Glutamatergic neuron (in vitro differentiated cells): Measurements from ENCODE around the gene RNF141. TPM values are rescaled to one million over a fixed set of nuclear protein-coding genes. Genes with fewer than 3 reads are reported as not detected.
A peak's percentile ranks its signal among the peaks of the same experiment; 100 is the strongest.

Experiments
- DNase-seq: peaks from one replicate; pipeline ENCODE4 v3.0.0; 2022
- H3K27ac Mint-ChIP-seq: one replicate; pipeline ENCODE4 v1.8.0; 2020; ENCODE audit warnings: mild to moderate bottlenecking, mixed read lengths, inconsistent platforms; ENCODE audit not compliant: unreplicated experiment
- H3K27me3 Mint-ChIP-seq: one replicate; pipeline ENCODE4 v1.8.0; 2020; ENCODE audit warnings: mild to moderate bottlenecking, moderate library complexity, mixed read lengths, inconsistent platforms; ENCODE audit not compliant: unreplicated experiment
- H3K36me3 Mint-ChIP-seq: one replicate; pipeline ENCODE4 v1.8.0; 2020; ENCODE audit warnings: mild to moderate bottlenecking, mixed read lengths, inconsistent platforms; ENCODE audit not compliant: unreplicated experiment
- H3K4me1 Mint-ChIP-seq: one replicate; pipeline ENCODE4 v1.8.0; 2020; ENCODE audit warnings: mild to moderate bottlenecking, low read depth, mixed read lengths, inconsistent platforms; ENCODE audit not compliant: unreplicated experiment
- H3K4me3 Mint-ChIP-seq: one replicate; pipeline ENCODE4 v1.8.0; 2020; ENCODE audit warnings: mild to moderate bottlenecking, mixed read lengths, inconsistent platforms; ENCODE audit not compliant: unreplicated experiment
- H3K9me3 Mint-ChIP-seq: one replicate; pipeline ENCODE4 v1.8.0; 2020; ENCODE audit warnings: mild to moderate bottlenecking, moderate library complexity, mixed read lengths, inconsistent platforms; ENCODE audit not compliant: unreplicated experiment
- CTCF ChIP-seq: fragments of 200-600 bp; sonication (generic); IDR thresholded peaks from one replicate; pipeline ENCODE4 v1.5.0; 2021; ENCODE audit not compliant: partially characterized antibody, unreplicated experiment
- long read RNA-seq: library from polyadenylated mRNA; unstranded; transcript quantifications from one replicate; pipeline ENCODE4 v2.0.0, GENCODE V29; 2020; ENCODE audit not compliant: unreplicated experiment
- total RNA-seq: library from RNA; stranded (reverse); fragmentation: NEBNext Ultra II Directional; extraction: Animal tissue kit (Norgen Biotek cat#: 25700); gene quantifications from one replicate; pipeline ENCODE4 v1.2.1, GENCODE V29; 2021; ENCODE audit not compliant: unreplicated experiment

The RNF141 gene
- total RNA-seq = 14.2 TPM
- long read RNA-seq, full-length matches to known transcripts = 3 of 6 reads
- long read RNA-seq, partial matches to known transcripts = 1 of 6 reads
- long read RNA-seq, other reads (novel, unspliced or antisense) = 2 of 6 reads

- Mint-ChIP-seq H3K27ac (peak within 1 kb of the TSS; percentile 94), H3K36me3 (no peaks in the 10 kb centered on the region), H3K4me1 (peaks cover 8% of the 10 kb centered on the region), H3K4me3 (peak within 1 kb of the TSS; percentile 79), H3K9me3 (peaks cover 6% of the 10 kb centered on the region), H3K27me3 (no peaks in the 10 kb centered on the region)
- peak; percentile 68 for TF ChIP-seq CTCF
- DNase-seq = peak; percentile 100
Measured at GRCh38 chr11:10540915-10541560, at the start of gene RNF141. RNF141 (minus strand) TSS chr11:10541187; CDS start chr11:10534158, 7,029 bp downstream.

GRCh38 chr11:10590218-10590915 lies 49.4 kb upstream of the RNF141 start:
- TF ChIP-seq CTCF = no peak
- H3K27me3 Mint-ChIP-seq = no peaks in the 10 kb centered on the region
- no peak overlapping the region for H3K4me3 Mint-ChIP-seq
- H3K4me1 Mint-ChIP-seq = no peaks in the 10 kb centered on the region
- no peaks in the 10 kb centered on the region for H3K9me3 Mint-ChIP-seq
- no peaks in the 10 kb centered on the region for H3K36me3 Mint-ChIP-seq
- DNase-seq = no peak
- H3K27ac Mint-ChIP-seq = no peak overlapping the region

GRCh38 chr11:10588904-10589303 lies 47.9 kb upstream of the RNF141 start:
- H3K9me3 Mint-ChIP-seq = no peaks in the 10 kb centered on the region
- H3K27ac Mint-ChIP-seq = no peak overlapping the region
- DNase-seq = no peak
- no peaks in the 10 kb centered on the region for H3K27me3 Mint-ChIP-seq
- no peaks in the 10 kb centered on the region for H3K36me3 Mint-ChIP-seq
- H3K4me1 Mint-ChIP-seq = no peaks in the 10 kb centered on the region
- H3K4me3 Mint-ChIP-seq = no peak overlapping the region
- TF ChIP-seq CTCF = no peak

GRCh38 chr11:10587995-10588394 lies 47.0 kb upstream of the RNF141 start:
- no peaks in the 10 kb centered on the region for H3K4me1 Mint-ChIP-seq
- H3K36me3 Mint-ChIP-seq = no peaks in the 10 kb centered on the region
- H3K27ac Mint-ChIP-seq = no peak overlapping the region
- peaks cover 1% of the 10 kb centered on the region for H3K9me3 Mint-ChIP-seq
- no peak for DNase-seq
- no peak overlapping the region for H3K4me3 Mint-ChIP-seq
- no peaks in the 10 kb centered on the region for H3K27me3 Mint-ChIP-seq
- TF ChIP-seq CTCF = no peak

- H3K4me1 Mint-ChIP-seq = no peaks in the 10 kb centered on the region
- no peaks in the 10 kb centered on the region for H3K27me3 Mint-ChIP-seq
- no peaks in the 10 kb centered on the region for H3K36me3 Mint-ChIP-seq
- peaks cover 1% of the 10 kb centered on the region for H3K9me3 Mint-ChIP-seq
- no peak overlapping the region for H3K4me3 Mint-ChIP-seq
- TF ChIP-seq CTCF = no peak
- H3K27ac Mint-ChIP-seq = no peak overlapping the region
- DNase-seq = no peak
Measured at GRCh38 chr11:10587388-10587787, 46.4 kb upstream of the RNF141 start.
